HG03039 (cell line): ENCODE measurements around the gene COQ5.
"Not testable (repeated sequence)": the region's sequence is repeated elsewhere in the genome, so short reads cannot be mapped to it uniquely, and the experiment has no call there.

Experiments
- ATAC-seq: cut with Tn5 transposase; IDR thresholded peaks from one replicate; pipeline ENCODE4 v1.9.1; 2021; ENCODE audit warnings: mild to moderate bottlenecking, moderate library complexity; ENCODE audit not compliant: unreplicated experiment

COQ5 gene, protein sequence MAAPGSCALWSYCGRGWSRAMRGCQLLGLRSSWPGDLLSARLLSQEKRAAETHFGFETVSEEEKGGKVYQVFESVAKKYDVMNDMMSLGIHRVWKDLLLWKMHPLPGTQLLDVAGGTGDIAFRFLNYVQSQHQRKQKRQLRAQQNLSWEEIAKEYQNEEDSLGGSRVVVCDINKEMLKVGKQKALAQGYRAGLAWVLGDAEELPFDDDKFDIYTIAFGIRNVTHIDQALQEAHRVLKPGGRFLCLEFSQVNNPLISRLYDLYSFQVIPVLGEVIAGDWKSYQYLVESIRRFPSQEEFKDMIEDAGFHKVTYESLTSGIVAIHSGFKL

DNA sequence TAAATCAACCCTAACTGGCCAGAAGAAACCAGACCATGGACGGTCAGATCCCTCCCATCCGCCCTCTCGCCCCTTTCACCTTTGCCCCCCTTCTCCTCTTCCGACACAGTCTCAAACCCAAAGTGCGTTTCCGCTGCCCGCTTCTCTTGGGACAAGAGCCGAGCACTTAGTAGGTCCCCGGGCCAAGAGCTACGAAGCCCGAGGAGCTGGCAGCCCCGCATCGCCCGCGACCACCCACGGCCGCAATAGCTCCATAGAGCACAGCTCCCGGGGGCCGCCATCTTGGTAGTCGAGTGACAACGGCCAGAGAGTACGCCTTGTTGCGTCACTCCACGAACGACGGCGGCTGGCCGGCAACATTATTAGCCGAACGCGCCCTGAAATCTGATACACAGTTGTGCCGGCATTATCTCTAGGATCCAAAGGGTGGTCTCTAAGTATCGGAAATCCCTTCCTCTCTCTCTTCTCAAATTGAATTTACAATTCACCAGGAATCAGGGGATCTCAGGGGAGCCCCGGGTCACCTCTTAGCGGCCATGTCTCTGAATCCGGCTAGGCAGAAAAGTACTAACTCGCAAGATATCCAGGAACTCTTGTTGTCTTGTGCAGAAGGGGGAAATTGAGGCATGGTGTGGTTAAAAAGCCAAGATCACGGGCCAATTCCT lies at the start of gene COQ5:
COQ5 (minus strand) TSS at position 298 of the 665 bp plus-strand sequence; CDS start at position 281, 17 bp downstream.
- peak; percentile 50 for ATAC-seq

DNA sequence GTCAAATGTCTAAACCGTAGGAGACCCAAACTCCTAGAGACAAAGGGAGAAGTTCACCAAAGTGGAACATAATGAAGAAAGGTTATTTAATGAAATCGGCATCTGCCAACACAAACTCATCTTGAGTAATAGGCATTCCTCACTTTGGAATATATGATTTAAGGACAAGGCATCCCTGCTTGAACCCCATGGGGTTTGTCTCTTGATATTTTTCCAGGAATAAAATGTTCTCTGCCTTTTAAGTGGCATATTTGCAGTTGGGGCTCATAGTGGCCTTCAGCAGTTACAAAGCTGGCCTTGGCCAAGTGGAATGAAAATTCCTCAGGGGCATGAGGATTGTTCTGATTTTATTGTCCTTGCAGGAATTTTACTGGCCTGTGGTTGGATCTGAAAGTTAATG lies 45.1 kb upstream of the COQ5 start:
- no peak for ATAC-seq

DNA sequence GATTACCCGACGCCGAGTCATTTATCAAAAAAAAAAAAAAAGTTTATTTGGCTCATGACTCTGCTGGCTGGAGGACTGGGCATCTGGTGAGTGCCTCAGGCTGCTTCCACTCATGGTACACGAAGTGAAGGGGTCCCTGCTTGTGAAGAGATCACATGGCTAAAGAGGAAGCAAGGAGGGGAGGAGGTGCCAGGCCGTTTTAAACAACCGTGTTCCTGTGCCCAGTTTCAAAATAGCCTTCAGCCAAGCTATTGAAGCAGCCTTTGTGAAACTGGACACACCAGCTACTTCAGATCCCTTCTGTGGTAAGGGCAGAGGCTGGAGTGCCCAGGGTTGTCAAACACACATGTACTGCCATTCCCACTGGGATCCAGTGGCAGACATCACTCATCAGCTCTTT lies 44.6 kb upstream of the COQ5 start:
- no peak for ATAC-seq

DNA sequence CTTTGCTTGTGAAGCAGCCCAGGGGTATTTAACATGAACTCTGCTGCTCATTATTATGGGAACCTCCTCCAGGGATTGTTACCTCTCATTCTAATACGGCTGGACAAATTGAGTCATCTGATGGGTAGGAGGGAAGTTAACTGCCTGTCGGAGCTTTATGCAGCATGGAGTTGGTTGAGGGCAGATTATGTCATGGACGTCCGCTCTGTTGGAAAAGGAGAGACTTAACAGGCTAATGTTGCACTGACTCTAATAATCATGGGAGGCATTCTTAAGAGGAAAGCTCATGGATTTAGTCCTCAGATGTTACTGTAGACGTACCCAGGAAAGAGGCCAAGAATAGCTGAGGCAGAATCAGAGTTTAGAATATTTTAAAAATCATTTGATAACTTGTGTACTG lies 42.3 kb upstream of the COQ5 start:
- ATAC-seq = no peak

DNA sequence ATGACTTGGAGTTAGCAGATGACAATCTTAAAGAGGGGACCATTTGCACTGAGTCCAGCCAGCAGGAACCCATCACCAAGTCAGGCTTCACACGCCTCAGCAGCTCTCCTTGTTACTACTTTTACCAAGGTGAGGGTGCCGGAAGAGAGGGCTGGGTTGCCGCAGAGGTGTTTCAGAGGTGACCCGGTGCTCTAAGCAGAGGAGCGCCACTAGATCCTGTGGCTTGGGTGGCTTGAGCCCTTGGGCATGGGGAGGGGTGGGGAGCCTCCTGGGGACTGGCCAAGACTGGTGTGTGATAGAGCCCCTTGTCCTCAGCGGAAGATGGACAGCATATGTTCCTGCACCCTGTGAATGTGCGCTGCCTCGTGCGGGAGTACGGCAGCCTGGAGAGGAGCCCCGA lies 34.5 kb upstream of the COQ5 start:
- ATAC-seq = no peak

DNA sequence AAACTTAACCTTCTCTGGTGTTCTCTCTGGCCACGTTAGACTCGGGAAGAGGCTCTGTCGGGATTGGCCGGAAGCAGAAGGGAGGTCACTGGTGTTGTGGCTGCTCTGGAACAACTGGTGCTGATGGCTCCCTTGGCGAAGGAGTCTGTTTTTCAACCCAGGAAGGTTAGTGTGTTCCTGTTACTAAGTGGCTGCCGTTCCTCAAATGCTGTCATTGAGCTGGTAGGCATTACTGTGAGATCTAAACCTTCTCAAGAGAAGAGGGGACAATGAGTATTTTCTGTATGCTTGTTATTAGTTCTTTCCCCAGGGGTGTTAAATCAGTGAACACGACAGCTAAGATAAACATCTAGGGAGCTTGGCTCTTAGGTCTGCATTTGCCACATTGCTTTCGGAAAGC lies 33.9 kb upstream of the COQ5 start:
- ATAC-seq = no peak

DNA sequence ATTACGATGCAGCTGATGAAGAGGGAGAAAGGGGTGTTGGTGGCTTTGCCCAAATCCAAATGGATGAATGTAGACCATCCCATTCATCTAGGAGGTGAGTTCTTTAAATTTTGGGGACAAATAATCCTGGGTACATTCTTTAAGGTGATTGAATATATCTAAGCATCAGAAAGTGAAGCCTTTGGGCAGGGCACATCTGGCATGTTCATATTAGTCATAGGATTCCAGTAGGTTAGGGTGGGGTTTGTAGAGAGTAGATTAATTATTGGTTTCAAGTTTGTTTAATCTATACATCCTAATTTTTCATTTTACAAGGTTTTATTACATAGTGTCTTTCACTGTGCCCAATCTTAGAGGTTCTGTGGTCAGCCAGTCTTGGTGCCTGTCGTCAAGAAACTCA lies 28.6 kb upstream of the COQ5 start:
- ATAC-seq = no peak

DNA sequence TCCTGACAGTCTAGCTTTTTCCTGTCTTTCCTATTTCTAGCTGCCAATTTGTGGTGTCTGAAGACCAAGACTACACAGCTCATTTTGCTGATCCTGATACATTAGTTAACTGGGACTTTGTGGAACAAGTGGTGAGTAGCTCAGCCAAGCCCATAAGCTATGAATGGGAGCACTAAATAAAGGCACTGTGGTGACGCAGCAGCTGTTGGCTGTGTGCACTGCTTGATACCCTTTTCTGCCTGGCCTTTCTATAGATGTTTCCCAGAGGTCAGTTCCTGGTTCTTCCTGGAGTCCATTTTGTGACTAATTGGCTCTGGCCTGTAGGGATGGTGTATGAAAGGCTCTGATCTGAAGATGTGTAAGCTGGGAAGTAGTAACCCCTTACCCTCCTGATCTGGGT lies 25.7 kb upstream of the COQ5 start:
- no peak for ATAC-seq

DNA sequence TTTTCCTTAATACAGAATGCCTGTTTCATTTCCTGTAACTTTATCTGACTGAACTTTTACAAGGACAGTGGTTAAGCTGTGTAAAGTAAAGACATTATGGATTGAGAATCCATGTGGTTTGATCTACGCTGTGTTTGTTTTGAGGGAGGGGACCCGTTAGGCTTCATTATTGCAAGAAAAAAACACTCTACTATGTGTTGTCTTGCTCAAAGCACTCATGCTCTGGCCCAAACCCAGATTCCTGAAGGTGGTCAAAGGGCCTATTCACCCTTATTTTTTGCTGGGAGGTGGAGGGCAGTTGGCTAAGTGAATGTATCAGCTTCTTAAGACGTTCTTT lies 17.1 kb upstream of the COQ5 start:
- ATAC-seq = no peak

DNA sequence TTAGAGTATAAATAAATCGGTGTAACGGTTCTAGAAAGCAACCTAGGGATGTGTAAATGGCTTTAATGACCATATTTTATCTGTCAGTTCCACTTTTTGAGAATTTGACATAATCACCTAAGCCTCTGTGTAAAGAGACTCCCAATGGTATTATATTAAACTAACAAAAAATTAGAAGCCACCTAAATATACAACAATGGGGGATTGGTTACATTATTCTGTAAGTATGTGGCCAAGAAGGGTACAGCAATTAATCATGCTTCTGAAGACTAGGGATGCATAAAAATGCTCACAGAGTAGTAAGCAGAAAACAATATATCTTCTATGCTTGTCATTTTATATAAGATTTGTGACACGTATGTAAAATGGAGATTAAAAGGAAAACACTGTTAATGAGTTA lies 15.7 kb upstream of the COQ5 start:
- no peak for ATAC-seq

DNA sequence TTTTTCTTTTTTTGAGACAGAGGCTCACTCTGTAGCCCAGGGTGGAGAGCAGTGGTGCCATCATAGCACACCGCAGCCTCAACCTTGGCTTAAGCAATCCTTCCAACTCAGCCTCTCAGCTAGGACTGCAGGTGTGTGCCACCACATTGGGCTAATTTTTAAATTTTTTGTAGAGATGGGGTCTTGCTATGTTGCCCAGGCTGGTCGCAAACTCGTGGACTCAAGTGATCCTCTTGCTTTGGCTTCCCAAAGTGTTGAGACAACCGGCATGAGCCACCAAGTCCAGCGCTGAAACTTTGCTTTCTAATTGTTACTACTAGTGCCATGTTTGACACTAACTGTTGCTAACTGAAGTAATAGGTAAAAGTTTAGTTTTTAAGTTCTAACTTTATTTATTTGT lies 13.2 kb upstream of the COQ5 start:
- no peak for ATAC-seq

DNA sequence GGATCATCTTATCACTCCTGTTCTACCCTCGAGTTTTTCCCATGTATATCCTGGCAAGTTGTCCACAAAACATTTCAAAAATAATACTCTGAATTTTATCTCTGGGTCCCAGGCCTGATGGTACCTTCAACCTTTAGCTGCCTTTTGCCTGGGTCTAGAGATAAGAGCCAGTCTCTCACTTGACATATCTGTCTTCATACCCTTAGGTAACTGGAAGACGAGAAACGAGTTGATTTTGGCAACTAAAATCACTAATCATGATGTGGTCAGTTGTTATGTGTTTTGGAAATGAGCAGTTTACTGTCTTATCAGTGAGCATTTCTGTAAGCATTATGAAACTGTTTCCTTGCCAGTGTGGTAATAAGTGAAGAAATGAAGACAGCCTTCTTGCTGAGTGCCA lies 11.5 kb upstream of the COQ5 start:
- no peak for ATAC-seq

DNA sequence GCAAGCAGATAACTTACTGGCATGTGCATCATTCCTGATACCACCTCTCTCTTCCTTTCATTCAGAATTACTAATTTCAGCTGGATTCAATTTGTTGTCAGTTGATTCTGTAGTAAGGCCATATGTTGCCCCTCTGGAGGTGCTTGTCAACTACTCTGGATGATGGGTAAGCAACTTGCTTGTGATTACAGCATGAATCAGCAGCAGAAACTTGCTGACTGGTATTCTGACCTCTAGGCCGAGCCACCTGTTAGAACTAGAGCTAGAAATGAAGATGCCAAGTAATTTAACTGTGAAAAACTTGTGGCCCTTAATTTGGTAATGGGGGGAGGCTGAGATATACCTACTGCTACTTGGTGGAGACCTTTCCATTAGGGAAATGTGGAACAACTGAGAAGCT lies 10.3 kb upstream of the COQ5 start:
- no peak for ATAC-seq

DNA sequence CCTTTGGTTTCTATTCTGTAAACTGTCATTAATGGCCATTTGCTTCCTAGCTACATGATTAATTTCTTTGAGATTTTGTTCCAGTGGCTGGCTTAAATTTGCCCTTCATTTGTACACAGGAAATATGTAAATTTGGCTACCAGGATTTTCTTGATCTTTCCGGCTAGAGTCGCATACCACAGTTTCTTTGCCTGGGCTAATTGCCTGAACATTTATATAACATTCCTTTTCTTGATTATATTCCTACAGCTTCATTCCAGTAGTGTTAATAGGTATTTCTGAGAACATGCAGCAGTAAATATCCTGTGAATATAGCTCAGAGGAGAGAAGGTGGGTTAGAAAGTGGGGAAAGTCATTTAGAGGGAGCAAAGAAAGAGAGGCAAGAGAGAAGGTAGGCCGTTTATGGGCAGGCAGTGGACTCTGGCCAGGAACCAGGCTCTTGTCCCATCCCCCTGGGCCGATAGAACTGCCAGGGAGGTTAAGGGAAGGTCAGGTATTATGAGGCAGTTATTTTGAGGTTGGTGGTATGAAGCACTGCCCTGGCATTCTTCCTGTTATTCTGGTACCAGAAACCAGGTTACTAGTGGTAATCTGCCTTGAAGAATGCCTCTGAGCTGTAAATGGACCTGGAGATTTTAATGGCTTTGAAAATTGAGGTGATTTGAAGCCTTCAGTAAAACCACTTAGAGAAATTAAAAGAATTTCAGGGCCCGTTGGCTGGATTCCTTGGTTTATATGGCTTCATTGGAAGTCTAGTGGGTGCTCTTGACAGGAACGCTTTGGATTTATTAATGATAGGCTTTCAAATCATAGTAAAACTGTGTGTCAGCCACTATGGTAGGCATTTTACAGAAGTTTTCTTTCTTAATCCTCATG lies 9.6 kb upstream of the COQ5 start:
- no peak for ATAC-seq

DNA sequence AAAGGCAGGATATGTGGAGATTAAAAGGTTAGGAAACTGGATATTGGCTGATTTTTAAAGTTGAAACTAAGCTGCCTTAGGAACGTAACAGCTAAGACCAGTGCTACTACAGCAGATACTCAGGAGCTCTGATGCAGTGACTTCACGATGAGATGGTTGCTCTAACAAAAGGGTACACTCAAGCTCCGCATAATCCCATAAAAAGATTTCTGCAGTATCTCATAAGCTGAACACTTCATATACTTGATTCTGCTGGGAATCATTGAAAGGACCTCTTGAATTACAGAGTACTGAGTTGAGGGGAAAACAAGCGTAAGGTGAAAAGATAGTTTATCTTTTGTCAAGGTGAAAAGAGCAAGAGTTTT lies 8.9 kb upstream of the COQ5 start:
- ATAC-seq = no peak

DNA sequence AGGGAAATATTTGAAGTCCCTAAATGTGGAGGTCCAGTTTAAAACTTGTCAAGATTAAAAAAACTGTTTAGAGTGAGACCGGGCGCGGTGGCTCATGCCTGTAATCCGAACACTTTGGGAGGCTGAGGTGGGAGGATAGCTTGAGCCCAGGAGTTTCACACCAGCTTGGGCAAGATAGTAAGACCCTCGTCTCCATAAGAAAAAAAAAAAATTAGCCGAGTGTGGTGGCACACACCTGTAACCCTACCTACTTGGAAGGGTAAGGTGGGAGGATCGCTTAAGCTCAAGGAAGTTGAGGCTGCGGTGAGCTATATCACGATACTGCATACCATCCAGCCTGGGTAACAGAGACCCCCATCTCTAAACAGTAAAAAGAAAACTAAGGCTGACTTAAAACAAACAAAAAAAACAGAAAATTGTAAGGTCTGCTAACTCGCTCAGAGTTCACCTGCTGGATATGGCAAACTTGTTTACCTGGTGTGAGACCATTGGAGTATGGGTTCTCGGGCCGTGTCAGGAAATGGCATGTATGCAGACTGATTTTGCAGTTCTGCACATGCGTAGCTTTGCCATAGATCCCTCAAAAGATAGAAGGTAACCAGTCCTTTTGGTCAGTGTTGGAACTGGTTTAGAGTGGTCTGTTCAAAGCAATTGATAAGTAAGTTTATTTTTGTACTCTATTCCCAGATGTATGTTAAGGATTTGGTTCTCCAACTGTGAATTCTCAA lies 7.3 kb upstream of the COQ5 start:
- no peak for ATAC-seq

DNA sequence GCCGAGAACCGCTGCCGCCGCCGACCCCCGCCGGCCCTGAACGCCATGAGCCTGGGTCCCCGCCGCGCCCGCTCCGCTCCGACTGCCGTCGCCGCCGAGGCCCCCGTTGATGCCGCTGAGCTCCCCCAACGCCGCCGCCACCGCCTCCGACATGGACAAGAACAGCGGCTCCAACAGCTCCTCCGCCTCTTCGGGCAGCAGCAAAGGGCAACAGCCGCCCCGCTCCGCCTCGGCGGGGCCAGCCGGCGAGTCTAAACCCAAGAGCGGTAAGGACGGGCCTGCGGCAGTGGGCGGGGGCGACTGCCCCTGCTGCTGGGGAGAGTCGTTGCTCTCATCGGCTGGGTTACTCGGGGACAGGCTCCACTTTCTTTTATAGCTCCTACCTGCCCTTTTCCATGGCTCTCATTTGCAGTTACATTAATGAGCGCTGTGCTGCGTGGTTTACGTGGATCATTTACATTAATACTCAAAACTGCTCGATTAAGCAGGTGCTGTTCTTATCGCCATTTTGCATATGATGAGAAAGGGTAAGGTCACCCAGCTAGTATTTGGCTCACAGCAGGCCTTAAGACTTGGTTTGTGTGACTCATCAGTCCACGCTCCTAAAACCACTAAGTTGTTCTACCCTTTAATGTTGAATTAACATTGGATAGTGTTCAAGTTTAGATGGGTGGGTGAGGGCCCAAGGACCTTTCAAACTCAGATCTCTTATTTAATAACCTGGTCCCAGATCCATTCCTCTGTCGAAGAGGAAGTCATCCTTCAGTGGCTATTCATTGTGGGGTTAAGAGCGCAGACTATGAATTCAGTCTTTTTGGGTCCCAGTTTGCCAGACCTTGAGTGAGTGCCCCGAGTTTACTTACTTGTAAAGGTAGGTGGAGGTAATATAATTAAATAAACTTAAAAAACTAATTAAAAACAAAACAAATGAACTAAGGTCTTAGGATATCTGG lies 6.0 kb upstream of the COQ5 start:
- peak; percentile 31 for ATAC-seq

DNA sequence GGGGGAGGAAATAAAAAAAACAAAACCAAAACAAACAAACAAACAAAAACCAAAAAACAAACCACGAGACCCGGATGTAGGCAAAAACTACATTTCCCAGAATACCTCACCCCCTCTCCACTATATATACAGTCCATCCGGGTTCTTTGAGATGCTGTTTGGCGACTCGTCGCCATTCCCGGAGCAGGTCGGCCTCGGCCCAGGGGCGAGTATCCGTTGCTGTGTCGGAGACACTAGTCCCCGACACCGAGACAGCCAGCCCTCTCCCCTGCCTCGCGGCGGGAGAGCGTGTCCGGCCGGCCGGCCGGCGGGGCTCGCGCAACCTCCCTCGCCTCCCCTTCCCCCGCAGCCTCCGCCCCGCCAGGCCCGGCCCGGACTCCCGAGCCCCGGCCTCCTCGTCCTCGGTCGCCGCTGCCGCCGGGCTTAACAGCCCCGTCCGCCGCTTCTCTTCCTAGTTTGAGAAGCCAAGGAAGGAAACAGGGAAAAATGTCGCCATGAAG lies 5.3 kb upstream of the COQ5 start, which contains the start of gene RNF10:
RNF10 (plus strand) TSS at position 154 of the 500 bp plus-strand sequence. CDS start 456 bp downstream, outside the sequence.
- ATAC-seq = peak; percentile 64

DNA sequence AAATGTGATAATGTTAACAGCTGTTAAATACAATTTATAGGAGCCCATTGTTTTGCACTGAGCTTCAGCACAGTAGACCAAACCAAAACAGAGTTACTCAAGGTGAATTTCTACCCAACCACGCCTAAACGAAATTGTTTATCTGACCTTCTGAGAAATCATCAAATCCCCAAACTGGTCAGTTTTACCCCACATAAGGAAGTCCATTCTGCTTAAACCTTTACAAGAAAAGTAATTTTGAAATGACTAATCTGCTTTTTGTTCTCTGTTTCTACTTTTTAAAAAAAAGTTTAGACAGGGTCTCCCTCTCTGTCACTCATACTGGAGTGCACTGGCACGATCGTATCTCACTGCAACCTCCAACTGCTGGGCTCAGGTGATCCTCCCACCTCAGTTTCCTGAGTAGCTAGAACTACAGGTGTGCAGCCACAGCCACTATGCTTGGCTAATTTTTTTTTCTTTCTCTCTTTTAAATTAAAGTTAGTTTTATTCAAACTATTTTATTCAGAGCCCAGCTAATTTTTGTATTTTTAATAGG lies 3.8 kb upstream of the COQ5 start:
- ATAC-seq = no peak

DNA sequence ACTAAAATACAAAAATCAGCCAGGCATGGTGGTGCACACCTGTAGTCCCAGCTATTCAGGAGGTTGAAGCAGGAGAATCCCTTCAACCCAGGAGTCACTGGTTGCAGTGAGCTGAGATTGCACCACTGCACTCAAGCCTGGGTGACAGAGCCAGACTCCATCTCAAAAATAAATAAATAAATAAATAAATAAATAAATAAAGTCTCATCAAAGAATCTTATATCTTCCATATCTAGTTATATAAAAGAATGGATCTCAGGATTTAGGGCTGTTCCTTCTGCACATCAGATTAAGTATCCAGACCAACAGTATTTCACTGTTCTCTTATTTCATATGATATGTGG lies 1.4 kb upstream of the COQ5 start:
- not testable (repeated sequence) for ATAC-seq
